Heart left ventricle (tissue), 13 donors: ENCODE results near the gene MAST4.

Experiments
- CTCF ChIP-seq, 12 donors: fragments of 200-600 bp; sonication (generic) in 4 of 12; IDR thresholded peaks; one replicate each; pipeline versions ENCODE4 v1.5.0 to v1.8.0; 2018 to 2022; ENCODE audit warnings: antibody characterized with exemption in 12 of 12, mild to moderate bottlenecking in 5 of 12
- POLR2A ChIP-seq, 2 donors: fragments of 450-650 bp; IDR thresholded peaks; one replicate each; pipeline ENCODE4 v1.6.1; 2017; ENCODE audit warnings: antibody characterized with exemption in 2 of 2, mild to moderate bottlenecking in 2 of 2, moderate library complexity in 2 of 2
- donor health status: ischemic (EF 13 %, LVEDD 7.1; RV severe dilation, severe dysfunction).
- donor health status: DM: no; HTN: yes; CAD: no.
- donor health status: DM: no; HTN: no; CAD: no.
- donor health status: ischemic (EF 25% LVEDD 6.9; RV normal size, moderate dysfunction).
- donor health status: ischemic (EF 25% LVEDD 5.7; RV mildly dilated, moderate dysfunction).
- donor health status: ischemic (EF 35%, LVEDD 5.7; RV mildly dilated, moderate dysfunction).
- donor health status: nonischemic (EF 11% LVEDD 7.7; RV severe dilation, severe dysfunction).
- donor health status: DM: yes; HTN: yes; CAD: no.
- donor health status: PGD.
- donor health status: ischemic (EF 29% LVEDD 5.4; RV normal size, mild dysfunction).
- donor health status: nonischemic (EF 23%, LVEDD 6.1; RV moderate dilation, normal function).

- TF ChIP-seq POLR2A (IDR thresholded peaks at IDR 0.05) (no peak), CTCF (IDR thresholded peaks at IDR 0.05) (no peak)
Observed at GRCh38 chr5:66617226-66617861, 21.2 kb downstream of the MAST4 start.
